K562 (cell line): Measurements from ENCODE around the gene ORMDL1. TPM values are rescaled to one million over a fixed set of nuclear protein-coding genes. Genes with fewer than 3 reads are reported as not detected.

ENCODE experiments used
- COPS2 ChIP-seq: fragments of 450-650 bp; conservative IDR thresholded peaks from 2 replicates; pipeline ENCODE4 v1.6.1; 2016; ENCODE audit warnings: mild to moderate bottlenecking, moderate library complexity
- CREM ChIP-seq: IDR thresholded peaks from 2 replicates; pipeline ENCODE4 v1.6.1; 2014; ENCODE audit warnings: antibody characterized with exemption, low read depth
- ETV1 ChIP-seq: fragments of 450-650 bp; conservative IDR thresholded peaks from 2 replicates; pipeline ENCODE4 v1.6.1; 2016; ENCODE audit warnings: missing genetic modification characterization, control low read depth, low read depth, missing compliant biosample characterization
- FOXA3 ChIP-seq, 2 experiments: fragments of 450-650 bp in 1 of 2; sonication (generic) in 1 of 2; formaldehyde crosslinking; IDR thresholded peaks in 1 of 2; conservative IDR thresholded peaks in 1 of 2; 2 replicates each; pipeline versions ENCODE4 v1.4.0 to v1.8.0; 2020 to 2022; ENCODE audit warnings: mild to moderate bottlenecking in 2 of 2, missing genetic modification reagents in 1 of 2
- HMG20A ChIP-seq: fragments of 450-650 bp; formaldehyde crosslinking; conservative IDR thresholded peaks from 2 replicates; pipeline ENCODE4 v1.4.0; 2020; ENCODE audit warnings: mild to moderate bottlenecking, mixed read lengths
- LARP7 ChIP-seq: fragments of 450-650 bp; IDR thresholded peaks from 2 replicates; pipeline ENCODE4 v1.6.1; 2016
- NR2F6 ChIP-seq: fragments of 450-650 bp; formaldehyde crosslinking; IDR thresholded peaks from 2 replicates; pipeline ENCODE4 v1.4.0; 2020; ENCODE audit warnings: mild to moderate bottlenecking
- RFX5 ChIP-seq: IDR thresholded peaks from 2 replicates; pipeline ENCODE4 v1.6.1; 2011; ENCODE audit warnings: low read depth, mild to moderate bottlenecking, improper control_type of control experiment, low read length
- STAG1 ChIP-seq: sonication (generic); formaldehyde crosslinking; IDR thresholded peaks from 2 replicates; pipeline ENCODE4 v1.5.0; 2020; ENCODE audit warnings: missing genetic modification reagents, borderline replicate concordance
- TEAD2 ChIP-seq: fragments of 450-650 bp; IDR thresholded peaks from 2 replicates; pipeline ENCODE4 v1.6.1; 2016; ENCODE audit warnings: missing genetic modification characterization, control low read depth, missing compliant biosample characterization
- TFE3 ChIP-seq: fragments of 450-650 bp; formaldehyde crosslinking; IDR thresholded peaks from 2 replicates; pipeline ENCODE4 v1.4.0; 2020; ENCODE audit warnings: mild to moderate bottlenecking, mixed read lengths
- THAP7 ChIP-seq: fragments of 250-450 bp; sonication (Bioruptor Pico); IDR thresholded peaks from 2 replicates; pipeline ENCODE4 v1.5.0; 2021
- XRCC3 ChIP-seq: fragments of 450-650 bp; IDR thresholded peaks from 2 replicates; pipeline ENCODE4 v1.6.1; 2017; ENCODE audit warnings: mild to moderate bottlenecking, moderate library complexity
- XRCC5 ChIP-seq: fragments of 200-400 bp; formaldehyde crosslinking; IDR thresholded peaks from 2 replicates; pipeline ENCODE4 v1.6.1; 2017; ENCODE audit warnings: low read depth, mild to moderate bottlenecking, low read length
- ZNF212 ChIP-seq: fragments of 450-650 bp; formaldehyde crosslinking; IDR thresholded peaks from 2 replicates; pipeline ENCODE4 v1.4.0; 2020; ENCODE audit warnings: mild to moderate bottlenecking
- ZNF232 ChIP-seq: sonication (generic); formaldehyde crosslinking; IDR thresholded peaks from 2 replicates; pipeline ENCODE4 v1.8.0; 2022; ENCODE audit warnings: mild to moderate bottlenecking, missing genetic modification reagents
- ZNF551 ChIP-seq: fragments of 250-450 bp; sonication (Bioruptor Pico); IDR thresholded peaks from 2 replicates; pipeline ENCODE4 v1.5.0; 2021; ENCODE audit warnings: mild to moderate bottlenecking, moderate library complexity
- ZNF561 ChIP-seq: fragments of 450-650 bp; formaldehyde crosslinking; conservative IDR thresholded peaks from 2 replicates; pipeline ENCODE4 v1.4.0; 2020; ENCODE audit warnings: mild to moderate bottlenecking, moderate library complexity
- ZNF707 ChIP-seq: fragments of 250-450 bp; sonication (Bioruptor Pico); conservative IDR thresholded peaks from 2 replicates; pipeline ENCODE4 v1.8.0; 2022; ENCODE audit warnings: inconsistent platforms, mild to moderate bottlenecking, moderate library complexity
- polyA plus RNA-seq, 8 experiments: library from polyadenylated mRNA; depleted of rRNA in 4 of 8; stranded (reverse) in 5 of 8; unstranded in 3 of 8; fragments of >200 nt; fragmentation: Nextera tagmentation in 2 of 8; fragmentation: Illumina TruSeq in 1 of 8; extraction: Ambion mirVana in 2 of 8; extraction: Trizol in 1 of 8; gene quantifications; 2 replicates each; pipeline versions ENCODE4 v1.2.1 to v1.2.3, GENCODE V29; 2011 to 2014; ENCODE audit warnings: inconsistent platforms in 1 of 8, missing spikeins in 1 of 8
- total RNA-seq, 7 experiments: library from RNA; depleted of rRNA in 6 of 7; stranded (reverse); fragments of >200 nt in 6 of 7; fragmentation: Illumina TruSeq in 2 of 7; extraction: Trizol in 2 of 7; gene quantifications; 2 replicates each; pipeline versions ENCODE4 v1.2.1 to v1.2.3, GENCODE V29; 2011 to 2021; ENCODE audit warnings: low replicate concordance in 1 of 7
- TF ChIP-seq, protein P1 (sequence below), 2 experiments: fragments of 450-650 bp in 1 of 2; sonication (generic) in 1 of 2; formaldehyde crosslinking in 1 of 2; IDR thresholded peaks in 1 of 2; conservative IDR thresholded peaks in 1 of 2; 2 replicates each; pipeline versions ENCODE4 v1.6.1 to v1.8.1; 2016 to 2023; ENCODE audit warnings: mild to moderate bottlenecking in 2 of 2, moderate library complexity in 2 of 2, inconsistent platforms in 1 of 2, missing genetic modification reagents in 1 of 2
- TF ChIP-seq, protein P2 (sequence below): sonication (generic); formaldehyde crosslinking; IDR thresholded peaks from 2 replicates; pipeline ENCODE4 v1.9.0; 2022; ENCODE audit warnings: mild to moderate bottlenecking, missing genetic modification reagents

Gene ORMDL1
- total and polyA plus RNA-seq, 9 of the 15 experiments (the other 6 are each of a cell fraction or from before 2014, with no cell fraction given) = 35.1 to 74.2 (median 50.0) TPM

DNA sequence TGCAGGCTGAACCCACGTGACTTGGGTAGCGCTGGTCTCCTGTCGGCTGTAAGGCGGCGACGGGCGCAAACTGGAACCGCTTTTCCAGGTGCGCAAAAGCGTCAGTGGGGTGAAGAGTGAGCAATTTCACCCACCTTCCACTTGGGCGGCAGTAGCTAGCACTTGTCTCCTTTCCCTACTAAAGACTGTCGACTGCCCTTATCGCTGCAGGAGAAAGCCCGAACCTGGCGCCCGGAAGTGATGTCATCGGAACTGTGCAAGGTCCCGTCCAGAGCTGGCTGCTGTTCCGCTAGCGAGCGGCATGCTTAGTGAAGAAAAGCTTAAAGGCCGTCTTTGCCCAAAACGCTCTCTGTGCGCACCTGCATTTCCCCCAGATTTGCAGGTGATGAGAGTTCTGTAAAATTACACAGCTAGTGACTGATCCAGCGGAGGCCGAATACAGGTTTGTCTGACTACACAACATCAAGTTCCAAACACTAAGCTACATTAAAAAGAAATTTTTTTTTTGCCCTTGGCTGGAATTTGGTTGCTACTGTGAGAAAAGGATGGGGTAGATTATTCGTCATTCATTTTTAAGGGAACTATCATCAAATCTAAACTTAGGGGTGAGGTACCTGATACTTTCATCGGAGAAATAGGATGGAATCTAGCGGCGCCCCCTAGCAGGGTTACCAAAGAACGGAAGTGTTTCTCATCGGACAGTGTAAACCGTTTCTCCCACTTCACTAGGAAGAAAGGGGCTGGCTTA lies 21.4 kb downstream of the ORMDL1 start, which contains the start of gene OSGEPL1 (continued):
- TF ChIP-seq TFE3 (CRISPR knock-in tag) (peak; percentile 91), STAG1 (CRISPR knock-in tag) (no peak), ZNF232 (no peak), FOXA3 (CRISPR knock-in tag; conservative IDR thresholded peaks at IDR 0.05 in 1 of 2, IDR thresholded peaks at IDR 0.05 in 1 of 2) (no peak), COPS2 (no peak), CREM (peak; percentile 96), ZNF551 (CRISPR knock-in tag) (no peak), NR2F6 (CRISPR knock-in tag) (no peak), ZNF707 (CRISPR knock-in tag) (no peak), TEAD2 (tag) (no peak), HMG20A (no peak), LARP7 (no peak), ZNF561 (CRISPR knock-in tag) (no peak), THAP7 (no peak), XRCC5 (peak; percentile 77; the same call in 1 of the 2 replicates), ETV1 (tag) (peak; percentile 89), XRCC3 (no peak), ZNF212 (CRISPR knock-in tag) (no peak), RFX5 (no peak)
- TF ChIP-seq, protein P1, sequence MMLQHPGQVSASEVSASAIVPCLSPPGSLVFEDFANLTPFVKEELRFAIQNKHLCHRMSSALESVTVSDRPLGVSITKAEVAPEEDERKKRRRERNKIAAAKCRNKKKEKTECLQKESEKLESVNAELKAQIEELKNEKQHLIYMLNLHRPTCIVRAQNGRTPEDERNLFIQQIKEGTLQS (IDR thresholded peaks at IDR 0.05) = peak; percentile 92
- TF ChIP-seq, protein P1 (CRISPR knock-in tag; conservative IDR thresholded peaks at IDR 0.05) = no peak
- TF ChIP-seq, protein P2, sequence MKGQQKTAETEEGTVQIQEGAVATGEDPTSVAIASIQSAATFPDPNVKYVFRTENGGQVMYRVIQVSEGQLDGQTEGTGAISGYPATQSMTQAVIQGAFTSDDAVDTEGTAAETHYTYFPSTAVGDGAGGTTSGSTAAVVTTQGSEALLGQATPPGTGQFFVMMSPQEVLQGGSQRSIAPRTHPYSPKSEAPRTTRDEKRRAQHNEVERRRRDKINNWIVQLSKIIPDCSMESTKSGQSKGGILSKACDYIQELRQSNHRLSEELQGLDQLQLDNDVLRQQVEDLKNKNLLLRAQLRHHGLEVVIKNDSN (CRISPR knock-in tag) = peak; percentile 89
